ENCODE results near the gene MEX3D. TPM values are rescaled to one million over a fixed set of nuclear protein-coding genes. Genes with fewer than 3 reads are reported as not detected.

The MEX3D gene
- total and polyA plus RNA-seq, 2 experiments from 2014 or later, result 12.4 to 94.9 TPM

DNA sequence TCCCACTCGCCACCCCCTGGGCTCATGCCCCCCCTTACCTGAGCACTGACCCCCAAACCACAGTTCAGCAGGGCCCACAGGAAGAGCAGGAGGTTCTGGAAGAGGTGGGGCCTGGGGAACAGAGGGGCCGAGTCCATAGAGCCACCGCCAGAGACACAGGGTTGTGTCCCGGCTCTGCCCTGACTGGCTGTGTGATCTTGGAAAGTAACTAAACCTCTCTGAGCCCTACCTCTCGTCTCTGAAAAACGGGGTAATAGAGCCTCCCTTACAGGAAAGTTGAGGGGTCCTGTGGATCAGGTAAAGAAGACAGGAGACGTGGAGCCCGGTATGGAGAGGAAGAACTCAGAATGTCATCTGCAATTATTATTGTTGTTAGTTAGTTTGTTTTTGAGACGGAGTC is 57.3 kb downstream of the MEX3D start:
- H3K4me2 ChIP-seq, result no peak overlapping the region
- no peaks in the 10 kb centered on the region for H3K9me2 ChIP-seq (ENCODE audit: insufficient read depth)
- no peak overlapping the region for H3K4me3 Mint-ChIP-seq

More for the DNA sequence above, 57.3 kb downstream of the MEX3D start:
- peaks cover 8% of the 10 kb centered on the region; the same call in 1 of the 2 replicates for H3K27me3 ChIP-seq (ENCODE audit: insufficient read depth)
- H3K36me3 Mint-ChIP-seq (ENCODE audit: low read depth), result no peaks in the 10 kb centered on the region
- H4K20me1 ChIP-seq (replicated peaks; ENCODE audit: insufficient read depth), result no peaks in the 10 kb centered on the region
- H3K4me1 Mint-ChIP-seq, result no peaks in the 10 kb centered on the region; the same call in 2 of the 3 replicates
- no peaks in the 10 kb centered on the region for H3K79me2 ChIP-seq (replicated peaks; ENCODE audit: insufficient read depth)
- peaks cover 9% of the 10 kb centered on the region; the same call in 1 of the 2 replicates for H3F3A ChIP-seq (replicated peaks; ENCODE audit: low read depth)
- no peak overlapping the region for H3K27ac ChIP-seq (ENCODE audit: low read depth)
- H2AFZ ChIP-seq, result no peak overlapping the region
- peaks cover 5% of the 10 kb centered on the region; the same call in 1 of the 3 replicates for H3K9me3 Mint-ChIP-seq
- DNase-seq (ENCODE audit: low spot score) (no peak), ATAC-seq (no peak)
- no peak overlapping the region for H3K4me3 ChIP-seq
- no peaks in the 10 kb centered on the region for H3K36me3 ChIP-seq (ENCODE audit: insufficient read depth)
- H3K27me3 Mint-ChIP-seq (ENCODE audit: insufficient read depth, low read depth, poor library complexity), result peaks cover 24% of the 10 kb centered on the region
- no peaks in the 10 kb centered on the region for H3K4me1 ChIP-seq (ENCODE audit: insufficient read depth)
- no peak for TF ChIP-seq ETS1 (IDR thresholded peaks at IDR 0.05)
- no peak for TF ChIP-seq ZNF462 (CRISPR knock-in tag; IDR thresholded peaks at IDR 0.05)
- no peak for TF ChIP-seq CREB1 (CRISPR knock-in tag; IDR thresholded peaks at IDR 0.05; ENCODE audit: low read depth)
- TF ChIP-seq ZNF331 (CRISPR knock-in tag; IDR thresholded peaks at IDR 0.05; ENCODE audit: low read depth), result no peak
- TF ChIP-seq NANOG (IDR thresholded peaks at IDR 0.05; ENCODE audit: borderline replicate concordance), result no peak
- TF ChIP-seq ZNF114 (CRISPR knock-in tag; IDR thresholded peaks at IDR 0.05), result no peak
- TF ChIP-seq EZH2 (IDR thresholded peaks at IDR 0.05; ENCODE audit: low read depth, unreplicated experiment), result no peak
- no peak for TF ChIP-seq CTCF (conservative IDR thresholded peaks at IDR 0.05; ENCODE audit: low read depth in 2 of 2)
- TF ChIP-seq EZH2phosphoT487 (IDR thresholded peaks at IDR 0.05; ENCODE audit: unreplicated experiment), result no peak
- TF ChIP-seq, protein P1, sequence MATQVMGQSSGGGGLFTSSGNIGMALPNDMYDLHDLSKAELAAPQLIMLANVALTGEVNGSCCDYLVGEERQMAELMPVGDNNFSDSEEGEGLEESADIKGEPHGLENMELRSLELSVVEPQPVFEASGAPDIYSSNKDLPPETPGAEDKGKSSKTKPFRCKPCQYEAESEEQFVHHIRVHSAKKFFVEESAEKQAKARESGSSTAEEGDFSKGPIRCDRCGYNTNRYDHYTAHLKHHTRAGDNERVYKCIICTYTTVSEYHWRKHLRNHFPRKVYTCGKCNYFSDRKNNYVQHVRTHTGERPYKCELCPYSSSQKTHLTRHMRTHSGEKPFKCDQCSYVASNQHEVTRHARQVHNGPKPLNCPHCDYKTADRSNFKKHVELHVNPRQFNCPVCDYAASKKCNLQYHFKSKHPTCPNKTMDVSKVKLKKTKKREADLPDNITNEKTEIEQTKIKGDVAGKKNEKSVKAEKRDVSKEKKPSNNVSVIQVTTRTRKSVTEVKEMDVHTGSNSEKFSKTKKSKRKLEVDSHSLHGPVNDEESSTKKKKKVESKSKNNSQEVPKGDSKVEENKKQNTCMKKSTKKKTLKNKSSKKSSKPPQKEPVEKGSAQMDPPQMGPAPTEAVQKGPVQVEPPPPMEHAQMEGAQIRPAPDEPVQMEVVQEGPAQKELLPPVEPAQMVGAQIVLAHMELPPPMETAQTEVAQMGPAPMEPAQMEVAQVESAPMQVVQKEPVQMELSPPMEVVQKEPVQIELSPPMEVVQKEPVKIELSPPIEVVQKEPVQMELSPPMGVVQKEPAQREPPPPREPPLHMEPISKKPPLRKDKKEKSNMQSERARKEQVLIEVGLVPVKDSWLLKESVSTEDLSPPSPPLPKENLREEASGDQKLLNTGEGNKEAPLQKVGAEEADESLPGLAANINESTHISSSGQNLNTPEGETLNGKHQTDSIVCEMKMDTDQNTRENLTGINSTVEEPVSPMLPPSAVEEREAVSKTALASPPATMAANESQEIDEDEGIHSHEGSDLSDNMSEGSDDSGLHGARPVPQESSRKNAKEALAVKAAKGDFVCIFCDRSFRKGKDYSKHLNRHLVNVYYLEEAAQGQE (IDR thresholded peaks at IDR 0.05; ENCODE audit: unreplicated experiment), result no peak
- no peak for TF ChIP-seq POLR2AphosphoS5 (IDR thresholded peaks at IDR 0.05; ENCODE audit: low read depth)
- TF ChIP-seq JUNB (IDR thresholded peaks at IDR 0.05; ENCODE audit: unreplicated experiment), result no peak
- TF ChIP-seq STAT1 (IDR thresholded peaks at IDR 0.05; ENCODE audit: unreplicated experiment), result no peak
- no peak overlapping the region for H3K27ac Mint-ChIP-seq
